ENCODE measurements around the gene HEXIM2. TPM values are rescaled to one million over a fixed set of nuclear protein-coding genes. Genes with fewer than 3 reads are reported as not detected.

Gene HEXIM2
- total and polyA plus RNA-seq, 2 of the 13 experiments (the other 11 are each of a cell fraction or from before 2014, with no cell fraction given) = 27.1 to 32.4 TPM

GRCh38 chr17:45135192-45135977 is 26.3 kb upstream of the HEXIM2 start, which contains the start of gene ACBD4 (continued):
- TF ChIP-seq ZNF569 (CRISPR knock-in tag; IDR thresholded peaks at IDR 0.05; ENCODE audit: borderline replicate concordance) (no peak; the same call in 1 of the 2 replicates), TEAD2 (CRISPR knock-in tag; IDR thresholded peaks at IDR 0.05) (0 out of 2 replicates have a peak, but pooled peaks have one; percentile 63), ZGPAT (CRISPR knock-in tag; IDR thresholded peaks at IDR 0.05) (peak; percentile 96), RORA (CRISPR knock-in tag; IDR thresholded peaks at IDR 0.05) (no peak), ZNF343 (CRISPR knock-in tag; IDR thresholded peaks at IDR 0.05) (no peak; the same call in 1 of the 2 replicates), RAD51 (IDR thresholded peaks at IDR 0.05; ENCODE audit: borderline replicate concordance) (no peak), KLF12 (CRISPR knock-in tag; IDR thresholded peaks at IDR 0.05; ENCODE audit: borderline replicate concordance) (0 out of 2 replicates have a peak, but pooled peaks have one; percentile 32), ZNF740 (CRISPR knock-in tag; IDR thresholded peaks at IDR 0.05) (peak; percentile 96)
- TF ChIP-seq, protein P1, sequence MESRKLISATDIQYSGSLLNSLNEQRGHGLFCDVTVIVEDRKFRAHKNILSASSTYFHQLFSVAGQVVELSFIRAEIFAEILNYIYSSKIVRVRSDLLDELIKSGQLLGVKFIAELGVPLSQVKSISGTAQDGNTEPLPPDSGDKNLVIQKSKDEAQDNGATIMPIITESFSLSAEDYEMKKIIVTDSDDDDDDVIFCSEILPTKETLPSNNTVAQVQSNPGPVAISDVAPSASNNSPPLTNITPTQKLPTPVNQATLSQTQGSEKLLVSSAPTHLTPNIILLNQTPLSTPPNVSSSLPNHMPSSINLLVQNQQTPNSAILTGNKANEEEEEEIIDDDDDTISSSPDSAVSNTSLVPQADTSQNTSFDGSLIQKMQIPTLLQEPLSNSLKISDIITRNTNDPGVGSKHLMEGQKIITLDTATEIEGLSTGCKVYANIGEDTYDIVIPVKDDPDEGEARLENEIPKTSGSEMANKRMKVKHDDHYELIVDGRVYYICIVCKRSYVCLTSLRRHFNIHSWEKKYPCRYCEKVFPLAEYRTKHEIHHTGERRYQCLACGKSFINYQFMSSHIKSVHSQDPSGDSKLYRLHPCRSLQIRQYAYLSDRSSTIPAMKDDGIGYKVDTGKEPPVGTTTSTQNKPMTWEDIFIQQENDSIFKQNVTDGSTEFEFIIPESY (CRISPR knock-in tag; IDR thresholded peaks at IDR 0.05) = peak; percentile 96
- TF ChIP-seq, protein P2, sequence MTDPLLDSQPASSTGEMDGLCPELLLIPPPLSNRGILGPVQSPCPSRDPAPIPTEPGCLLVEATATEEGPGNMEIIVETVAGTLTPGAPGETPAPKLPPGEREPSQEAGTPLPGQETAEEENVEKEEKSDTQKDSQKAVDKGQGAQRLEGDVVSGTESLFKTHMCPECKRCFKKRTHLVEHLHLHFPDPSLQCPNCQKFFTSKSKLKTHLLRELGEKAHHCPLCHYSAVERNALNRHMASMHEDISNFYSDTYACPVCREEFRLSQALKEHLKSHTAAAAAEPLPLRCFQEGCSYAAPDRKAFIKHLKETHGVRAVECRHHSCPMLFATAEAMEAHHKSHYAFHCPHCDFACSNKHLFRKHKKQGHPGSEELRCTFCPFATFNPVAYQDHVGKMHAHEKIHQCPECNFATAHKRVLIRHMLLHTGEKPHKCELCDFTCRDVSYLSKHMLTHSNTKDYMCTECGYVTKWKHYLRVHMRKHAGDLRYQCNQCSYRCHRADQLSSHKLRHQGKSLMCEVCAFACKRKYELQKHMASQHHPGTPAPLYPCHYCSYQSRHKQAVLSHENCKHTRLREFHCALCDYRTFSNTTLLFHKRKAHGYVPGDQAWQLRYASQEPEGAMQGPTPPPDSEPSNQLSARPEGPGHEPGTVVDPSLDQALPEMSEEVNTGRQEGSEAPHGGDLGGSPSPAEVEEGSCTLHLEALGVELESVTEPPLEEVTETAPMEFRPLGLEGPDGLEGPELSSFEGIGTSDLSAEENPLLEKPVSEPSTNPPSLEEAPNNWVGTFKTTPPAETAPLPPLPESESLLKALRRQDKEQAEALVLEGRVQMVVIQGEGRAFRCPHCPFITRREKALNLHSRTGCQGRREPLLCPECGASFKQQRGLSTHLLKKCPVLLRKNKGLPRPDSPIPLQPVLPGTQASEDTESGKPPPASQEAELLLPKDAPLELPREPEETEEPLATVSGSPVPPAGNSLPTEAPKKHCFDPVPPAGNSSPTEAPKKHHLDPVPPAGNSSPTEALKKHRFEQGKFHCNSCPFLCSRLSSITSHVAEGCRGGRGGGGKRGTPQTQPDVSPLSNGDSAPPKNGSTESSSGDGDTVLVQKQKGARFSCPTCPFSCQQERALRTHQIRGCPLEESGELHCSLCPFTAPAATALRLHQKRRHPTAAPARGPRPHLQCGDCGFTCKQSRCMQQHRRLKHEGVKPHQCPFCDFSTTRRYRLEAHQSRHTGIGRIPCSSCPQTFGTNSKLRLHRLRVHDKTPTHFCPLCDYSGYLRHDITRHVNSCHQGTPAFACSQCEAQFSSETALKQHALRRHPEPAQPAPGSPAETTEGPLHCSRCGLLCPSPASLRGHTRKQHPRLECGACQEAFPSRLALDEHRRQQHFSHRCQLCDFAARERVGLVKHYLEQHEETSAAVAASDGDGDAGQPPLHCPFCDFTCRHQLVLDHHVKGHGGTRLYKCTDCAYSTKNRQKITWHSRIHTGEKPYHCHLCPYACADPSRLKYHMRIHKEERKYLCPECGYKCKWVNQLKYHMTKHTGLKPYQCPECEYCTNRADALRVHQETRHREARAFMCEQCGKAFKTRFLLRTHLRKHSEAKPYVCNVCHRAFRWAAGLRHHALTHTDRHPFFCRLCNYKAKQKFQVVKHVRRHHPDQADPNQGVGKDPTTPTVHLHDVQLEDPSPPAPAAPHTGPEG (CRISPR knock-in tag; IDR thresholded peaks at IDR 0.05) = peak; percentile 67; the same call in 1 of the 2 replicates
- TF ChIP-seq, protein P3, sequence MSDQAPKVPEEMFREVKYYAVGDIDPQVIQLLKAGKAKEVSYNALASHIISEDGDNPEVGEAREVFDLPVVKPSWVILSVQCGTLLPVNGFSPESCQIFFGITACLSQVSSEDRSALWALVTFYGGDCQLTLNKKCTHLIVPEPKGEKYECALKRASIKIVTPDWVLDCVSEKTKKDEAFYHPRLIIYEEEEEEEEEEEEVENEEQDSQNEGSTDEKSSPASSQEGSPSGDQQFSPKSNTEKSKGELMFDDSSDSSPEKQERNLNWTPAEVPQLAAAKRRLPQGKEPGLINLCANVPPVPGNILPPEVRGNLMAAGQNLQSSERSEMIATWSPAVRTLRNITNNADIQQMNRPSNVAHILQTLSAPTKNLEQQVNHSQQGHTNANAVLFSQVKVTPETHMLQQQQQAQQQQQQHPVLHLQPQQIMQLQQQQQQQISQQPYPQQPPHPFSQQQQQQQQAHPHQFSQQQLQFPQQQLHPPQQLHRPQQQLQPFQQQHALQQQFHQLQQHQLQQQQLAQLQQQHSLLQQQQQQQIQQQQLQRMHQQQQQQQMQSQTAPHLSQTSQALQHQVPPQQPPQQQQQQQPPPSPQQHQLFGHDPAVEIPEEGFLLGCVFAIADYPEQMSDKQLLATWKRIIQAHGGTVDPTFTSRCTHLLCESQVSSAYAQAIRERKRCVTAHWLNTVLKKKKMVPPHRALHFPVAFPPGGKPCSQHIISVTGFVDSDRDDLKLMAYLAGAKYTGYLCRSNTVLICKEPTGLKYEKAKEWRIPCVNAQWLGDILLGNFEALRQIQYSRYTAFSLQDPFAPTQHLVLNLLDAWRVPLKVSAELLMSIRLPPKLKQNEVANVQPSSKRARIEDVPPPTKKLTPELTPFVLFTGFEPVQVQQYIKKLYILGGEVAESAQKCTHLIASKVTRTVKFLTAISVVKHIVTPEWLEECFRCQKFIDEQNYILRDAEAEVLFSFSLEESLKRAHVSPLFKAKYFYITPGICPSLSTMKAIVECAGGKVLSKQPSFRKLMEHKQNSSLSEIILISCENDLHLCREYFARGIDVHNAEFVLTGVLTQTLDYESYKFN (CRISPR knock-in tag; conservative IDR thresholded peaks at IDR 0.05) = peak; percentile 60; the same call in 1 of the 2 replicates
